ENCODE data around the gene TRO. TPM values are rescaled to one million over a fixed set of nuclear protein-coding genes. Genes with fewer than 3 reads are reported as not detected.
A peak's percentile ranks its signal among the peaks of the same experiment; 100 is the strongest.

TRO gene
- 1 to 10 TPM; 1.0 to 2.8 (median 2.6) TPM for total RNA-seq

- Mint-ChIP-seq H3K9me3 (no peaks in the 10 kb centered on the region), H3K4me3 (peak within 1 kb of the TSS; percentile 84), H3K36me3 (ENCODE audit: insufficient read depth) (no peaks in the 10 kb centered on the region), H3K4me1 (ENCODE audit: low read depth) (peaks cover 19% of the 10 kb centered on the region), H3K27me3 (ENCODE audit: low read depth) (no peaks in the 10 kb centered on the region)
- ATAC-seq (peak in 1 of 2 donors; percentile 11), DNase-seq (no peak)
Measured at GRCh38 chrX:54920610-54921426, at the start of gene TRO. Gene TRO (plus strand): TSS chrX:54920824. CDS start chrX:54922247, 1,423 bp downstream.

- H3K9me3 Mint-ChIP-seq: no peaks in the 10 kb centered on the region
- ATAC-seq (no peak), DNase-seq (no peak)
- H3K4me1 Mint-ChIP-seq (ENCODE audit: low read depth): no peaks in the 10 kb centered on the region
- no peaks in the 10 kb centered on the region for H3K36me3 Mint-ChIP-seq (ENCODE audit: insufficient read depth)
- H3K27me3 Mint-ChIP-seq (ENCODE audit: low read depth): peaks cover 12% of the 10 kb centered on the region
- no peak overlapping the region for H3K4me3 Mint-ChIP-seq
Measured at GRCh38 chrX:54885740-54886139, 34.9 kb upstream of the TRO start.

- Mint-ChIP-seq H3K4me1 (ENCODE audit: low read depth) (no peaks in the 10 kb centered on the region), H3K9me3 (peaks cover 4% of the 10 kb centered on the region), H3K27me3 (ENCODE audit: low read depth) (peaks cover 10% of the 10 kb centered on the region), H3K36me3 (ENCODE audit: insufficient read depth) (no peaks in the 10 kb centered on the region), H3K4me3 (no peak overlapping the region)
- DNase-seq: peak; percentile 10
- ATAC-seq: no peak
Measured at GRCh38 chrX:54891573-54891972, 29.1 kb upstream of the TRO start.

GRCh38 chrX:54894159-54894558 is 26.5 kb upstream of the TRO start:
- Mint-ChIP-seq H3K27me3 (ENCODE audit: low read depth) (peaks cover 1% of the 10 kb centered on the region), H3K9me3 (peaks cover 4% of the 10 kb centered on the region), H3K36me3 (ENCODE audit: insufficient read depth) (no peaks in the 10 kb centered on the region), H3K4me3 (no peak overlapping the region), H3K4me1 (ENCODE audit: low read depth) (no peaks in the 10 kb centered on the region)
- ATAC-seq (no peak), DNase-seq (no peak)

GRCh38 chrX:54909941-54910340 is 10.7 kb upstream of the TRO start:
- H3K9me3 Mint-ChIP-seq: peaks cover 5% of the 10 kb centered on the region
- H3K4me1 Mint-ChIP-seq (ENCODE audit: low read depth): no peaks in the 10 kb centered on the region
- no peaks in the 10 kb centered on the region for H3K27me3 Mint-ChIP-seq (ENCODE audit: low read depth)
- H3K36me3 Mint-ChIP-seq (ENCODE audit: insufficient read depth): no peaks in the 10 kb centered on the region
- no peak for DNase-seq
- ATAC-seq: no peak
- no peak overlapping the region for H3K4me3 Mint-ChIP-seq

- Mint-ChIP-seq H3K9me3 (no peaks in the 10 kb centered on the region), H3K36me3 (ENCODE audit: insufficient read depth) (no peaks in the 10 kb centered on the region), H3K27me3 (ENCODE audit: low read depth) (no peaks in the 10 kb centered on the region), H3K4me3 (peak overlapping the region; percentile 84), H3K4me1 (ENCODE audit: low read depth) (peaks cover 19% of the 10 kb centered on the region)
- DNase-seq (peak; percentile 43), ATAC-seq (peak; percentile 79 to 81)
Measured at GRCh38 chrX:54921427-54922021, 900 bp downstream of the TRO start.

- ATAC-seq: no peak
- no peak overlapping the region for H3K4me3 Mint-ChIP-seq
- peaks cover 19% of the 10 kb centered on the region for H3K4me1 Mint-ChIP-seq (ENCODE audit: low read depth)
- no peaks in the 10 kb centered on the region for H3K27me3 Mint-ChIP-seq (ENCODE audit: low read depth)
- H3K36me3 Mint-ChIP-seq (ENCODE audit: insufficient read depth): no peaks in the 10 kb centered on the region
- no peaks in the 10 kb centered on the region for H3K9me3 Mint-ChIP-seq
- no peak for DNase-seq
Measured at GRCh38 chrX:54922547-54922946, 1.9 kb downstream of the TRO start.

GRCh38 chrX:54923376-54923775 is 2.8 kb downstream of the TRO start:
- Mint-ChIP-seq H3K4me3 (no peak overlapping the region), H3K36me3 (ENCODE audit: insufficient read depth) (no peaks in the 10 kb centered on the region), H3K27me3 (ENCODE audit: low read depth) (no peaks in the 10 kb centered on the region), H3K4me1 (ENCODE audit: low read depth) (peaks cover 19% of the 10 kb centered on the region), H3K9me3 (no peaks in the 10 kb centered on the region)
- DNase-seq (no peak), ATAC-seq (no peak)

GRCh38 chrX:54926978-54927377 is 6.4 kb downstream of the TRO start:
- no peaks in the 10 kb centered on the region for H3K9me3 Mint-ChIP-seq
- DNase-seq (no peak), ATAC-seq (no peak)
- peaks cover 3% of the 10 kb centered on the region for H3K4me1 Mint-ChIP-seq (ENCODE audit: low read depth)
- no peaks in the 10 kb centered on the region for H3K27me3 Mint-ChIP-seq (ENCODE audit: low read depth)
- no peaks in the 10 kb centered on the region for H3K36me3 Mint-ChIP-seq (ENCODE audit: insufficient read depth)
- no peak overlapping the region for H3K4me3 Mint-ChIP-seq

- ATAC-seq (no peak), DNase-seq (no peak)
- Mint-ChIP-seq H3K36me3 (ENCODE audit: insufficient read depth) (no peaks in the 10 kb centered on the region), H3K4me3 (no peak overlapping the region), H3K9me3 (no peaks in the 10 kb centered on the region), H3K27me3 (ENCODE audit: low read depth) (no peaks in the 10 kb centered on the region), H3K4me1 (ENCODE audit: low read depth) (no peaks in the 10 kb centered on the region)
Measured at GRCh38 chrX:54928876-54929275, 8.3 kb downstream of the TRO start.

- H3K36me3 Mint-ChIP-seq (ENCODE audit: insufficient read depth): no peaks in the 10 kb centered on the region
- no peak for DNase-seq
- H3K4me3 Mint-ChIP-seq: no peak overlapping the region
- H3K4me1 Mint-ChIP-seq (ENCODE audit: low read depth): no peaks in the 10 kb centered on the region
- H3K9me3 Mint-ChIP-seq: no peaks in the 10 kb centered on the region
- no peaks in the 10 kb centered on the region for H3K27me3 Mint-ChIP-seq (ENCODE audit: low read depth)
- no peak for ATAC-seq
Measured at GRCh38 chrX:54930291-54931049, 9.8 kb downstream of the TRO start.

- no peaks in the 10 kb centered on the region for H3K4me1 Mint-ChIP-seq (ENCODE audit: low read depth)
- DNase-seq: no peak
- H3K36me3 Mint-ChIP-seq (ENCODE audit: insufficient read depth): no peaks in the 10 kb centered on the region
- H3K27me3 Mint-ChIP-seq (ENCODE audit: low read depth): no peaks in the 10 kb centered on the region
- ATAC-seq: no peak
- H3K9me3 Mint-ChIP-seq: no peaks in the 10 kb centered on the region
- no peak overlapping the region for H3K4me3 Mint-ChIP-seq
Measured at GRCh38 chrX:54931107-54931506, 10.5 kb downstream of the TRO start.

- H3K27me3 Mint-ChIP-seq (ENCODE audit: low read depth): no peaks in the 10 kb centered on the region
- H3K9me3 Mint-ChIP-seq: no peaks in the 10 kb centered on the region
- H3K4me3 Mint-ChIP-seq: no peak overlapping the region
- H3K36me3 Mint-ChIP-seq (ENCODE audit: insufficient read depth): no peaks in the 10 kb centered on the region
- DNase-seq (no peak), ATAC-seq (no peak)
- H3K4me1 Mint-ChIP-seq (ENCODE audit: low read depth): no peaks in the 10 kb centered on the region
Measured at GRCh38 chrX:54933150-54933826, 12.7 kb downstream of the TRO start.

GRCh38 chrX:54934058-54934457 is 13.4 kb downstream of the TRO start:
- H3K4me3 Mint-ChIP-seq: no peak overlapping the region
- no peak for DNase-seq
- H3K36me3 Mint-ChIP-seq (ENCODE audit: insufficient read depth): no peaks in the 10 kb centered on the region
- H3K27me3 Mint-ChIP-seq (ENCODE audit: low read depth): no peaks in the 10 kb centered on the region
- no peaks in the 10 kb centered on the region for H3K4me1 Mint-ChIP-seq (ENCODE audit: low read depth)
- H3K9me3 Mint-ChIP-seq: no peaks in the 10 kb centered on the region
- ATAC-seq: no peak
